ENCODE results near the gene AQP9.
"Not testable (repeated sequence)": the region's sequence is repeated elsewhere in the genome, so short reads cannot be mapped to it uniquely, and the experiment has no call there.

GRCh38 chr15:58113358-58113757 lies 24.8 kb upstream of the AQP9 start:
- TF ChIP-seq, protein P1, sequence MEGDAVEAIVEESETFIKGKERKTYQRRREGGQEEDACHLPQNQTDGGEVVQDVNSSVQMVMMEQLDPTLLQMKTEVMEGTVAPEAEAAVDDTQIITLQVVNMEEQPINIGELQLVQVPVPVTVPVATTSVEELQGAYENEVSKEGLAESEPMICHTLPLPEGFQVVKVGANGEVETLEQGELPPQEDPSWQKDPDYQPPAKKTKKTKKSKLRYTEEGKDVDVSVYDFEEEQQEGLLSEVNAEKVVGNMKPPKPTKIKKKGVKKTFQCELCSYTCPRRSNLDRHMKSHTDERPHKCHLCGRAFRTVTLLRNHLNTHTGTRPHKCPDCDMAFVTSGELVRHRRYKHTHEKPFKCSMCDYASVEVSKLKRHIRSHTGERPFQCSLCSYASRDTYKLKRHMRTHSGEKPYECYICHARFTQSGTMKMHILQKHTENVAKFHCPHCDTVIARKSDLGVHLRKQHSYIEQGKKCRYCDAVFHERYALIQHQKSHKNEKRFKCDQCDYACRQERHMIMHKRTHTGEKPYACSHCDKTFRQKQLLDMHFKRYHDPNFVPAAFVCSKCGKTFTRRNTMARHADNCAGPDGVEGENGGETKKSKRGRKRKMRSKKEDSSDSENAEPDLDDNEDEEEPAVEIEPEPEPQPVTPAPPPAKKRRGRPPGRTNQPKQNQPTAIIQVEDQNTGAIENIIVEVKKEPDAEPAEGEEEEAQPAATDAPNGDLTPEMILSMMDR (IDR thresholded peaks at IDR 0.05): not testable (repeated sequence)
- TF ChIP-seq EP300 (IDR thresholded peaks at IDR 0.05); POLR2A (IDR thresholded peaks at IDR 0.05; ENCODE audit: low read depth); POLR2AphosphoS5 (IDR thresholded peaks at IDR 0.05): not testable (repeated sequence)

Measured in esophagus muscularis mucosa (tissue), 4 donors.